ENCODE results near the gene ME1. TPM values are rescaled to one million over a fixed set of nuclear protein-coding genes. Genes with fewer than 3 reads are reported as not detected.

Gene ME1
- total RNA-seq, 1 experiment from 2014 or later, result 7.8 TPM

DNA sequence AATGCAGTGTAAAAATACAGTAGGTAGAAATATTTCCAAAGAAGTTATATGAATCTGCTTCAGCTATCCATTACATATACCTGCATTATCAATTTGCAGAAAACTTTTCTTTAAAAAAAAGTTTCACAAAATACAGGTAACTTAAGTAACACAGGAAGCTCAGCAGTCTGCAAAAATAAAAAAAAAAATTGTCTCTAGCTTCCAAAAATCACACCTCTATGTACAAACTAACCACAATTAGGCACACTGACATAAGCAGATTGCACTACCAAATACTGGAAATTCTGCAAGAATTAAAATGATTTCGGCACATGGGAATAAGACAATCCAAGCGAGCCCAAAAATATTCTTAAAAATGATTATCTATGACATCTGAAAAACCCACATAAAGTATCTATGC lies 41.2 kb downstream of the ME1 start:
- no peak for DNase-seq
- Histone ChIP-seq H4K20me1 (ENCODE audit: control insufficient read depth, insufficient read depth, insufficient read length) (no peaks in the 10 kb centered on the region), H2BK5ac (ENCODE audit: insufficient read length, low read length) (no peak overlapping the region), H2BK20ac (ENCODE audit: low read depth, low read length, poor library complexity, severe bottlenecking) (no peak overlapping the region), H4K91ac (ENCODE audit: insufficient read length, low read depth, low read length) (no peak overlapping the region), H3K56ac (ENCODE audit: insufficient read length, low read depth, low read length) (no peak overlapping the region), H2AFZ (ENCODE audit: low read length) (no peak overlapping the region), H2BK120ac (ENCODE audit: low read depth, low read length, poor library complexity, severe bottlenecking) (no peak overlapping the region), H3K4me1 (ENCODE audit: insufficient read depth, low read length) (no peaks in the 10 kb centered on the region), H4K5ac (ENCODE audit: insufficient read length, low read depth, low read length) (no peak overlapping the region), H3K18ac (ENCODE audit: insufficient read length, low read depth, low read length) (no peak overlapping the region), H3K14ac (ENCODE audit: insufficient read depth, low read length) (no peak overlapping the region), H3K4me2 (ENCODE audit: insufficient read depth, insufficient read length, low read length) (no peak overlapping the region), H3K27me3 (ENCODE audit: insufficient read depth, low read length) (no peaks in the 10 kb centered on the region), H3K23me2 (ENCODE audit: insufficient read length, low read depth, low read length, poor library complexity, severe bottlenecking) (peaks cover 3% of the 10 kb centered on the region), H3K9ac (ENCODE audit: extremely low read depth, insufficient read length, low read length) (no peak overlapping the region), H2BK15ac (ENCODE audit: low read depth, low read length) (no peak overlapping the region), H3K9me3 (ENCODE audit: control insufficient read depth, low read depth, low read length) (no peaks in the 10 kb centered on the region), H2BK12ac (ENCODE audit: insufficient read length, low read depth, low read length) (no peak overlapping the region), H3K23ac (ENCODE audit: insufficient read length, low read depth, low read length) (no peak overlapping the region), H3K27ac (ENCODE audit: insufficient read length, low read depth, low read length) (no peak overlapping the region), H3K79me1 (ENCODE audit: insufficient read depth, low read depth, low read length, poor library complexity, severe bottlenecking) (no peaks in the 10 kb centered on the region), H3K4ac (ENCODE audit: low read depth, low read length) (no peak overlapping the region), H3T11ph (ENCODE audit: low read length) (no peak overlapping the region), H2AK5ac (ENCODE audit: insufficient read length, low read length) (no peak overlapping the region), H4K8ac (replicated peaks; ENCODE audit: insufficient read length, low read depth, low read length) (no peak overlapping the region), H3K79me2 (ENCODE audit: insufficient read depth, low read length) (no peaks in the 10 kb centered on the region)
- H3K4me1 Mint-ChIP-seq, result no peaks in the 10 kb centered on the region
- H3K27ac Mint-ChIP-seq, result peak overlapping the region in 1 of 3 experiments; percentile 15; a peak in 1 of 7 replicates
- H3K9me3 Mint-ChIP-seq, result no peaks in the 10 kb centered on the region; a peak in 1 of 5 replicates
- peaks cover 6 to 13% (median 11%) of the 10 kb centered on the region in 3 experiments for H3K36me3 Mint-ChIP-seq (ENCODE audit: insufficient read depth in 1 of 3, low read depth in 3 of 3)
- no peak overlapping the region for H3K4me3 Mint-ChIP-seq
- TF ChIP-seq, protein P1, sequence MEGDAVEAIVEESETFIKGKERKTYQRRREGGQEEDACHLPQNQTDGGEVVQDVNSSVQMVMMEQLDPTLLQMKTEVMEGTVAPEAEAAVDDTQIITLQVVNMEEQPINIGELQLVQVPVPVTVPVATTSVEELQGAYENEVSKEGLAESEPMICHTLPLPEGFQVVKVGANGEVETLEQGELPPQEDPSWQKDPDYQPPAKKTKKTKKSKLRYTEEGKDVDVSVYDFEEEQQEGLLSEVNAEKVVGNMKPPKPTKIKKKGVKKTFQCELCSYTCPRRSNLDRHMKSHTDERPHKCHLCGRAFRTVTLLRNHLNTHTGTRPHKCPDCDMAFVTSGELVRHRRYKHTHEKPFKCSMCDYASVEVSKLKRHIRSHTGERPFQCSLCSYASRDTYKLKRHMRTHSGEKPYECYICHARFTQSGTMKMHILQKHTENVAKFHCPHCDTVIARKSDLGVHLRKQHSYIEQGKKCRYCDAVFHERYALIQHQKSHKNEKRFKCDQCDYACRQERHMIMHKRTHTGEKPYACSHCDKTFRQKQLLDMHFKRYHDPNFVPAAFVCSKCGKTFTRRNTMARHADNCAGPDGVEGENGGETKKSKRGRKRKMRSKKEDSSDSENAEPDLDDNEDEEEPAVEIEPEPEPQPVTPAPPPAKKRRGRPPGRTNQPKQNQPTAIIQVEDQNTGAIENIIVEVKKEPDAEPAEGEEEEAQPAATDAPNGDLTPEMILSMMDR (conservative IDR thresholded peaks at IDR 0.05), result no peak
- no CpG with 5 or more reads among the region's 2 CpGs for WGBS (ENCODE audit: extremely low coverage, insufficient read length, low lambda C conversion rate)
- H3K27me3 Mint-ChIP-seq (ENCODE audit: low read depth), result no peaks in the 10 kb centered on the region
